ENCODE measurements around the gene LEFTY1. TPM values are rescaled to one million over a fixed set of nuclear protein-coding genes. Genes with fewer than 3 reads are reported as not detected.

Gene LEFTY1
- total RNA-seq, 2 donors from 2014 or later: not detected

DNA sequence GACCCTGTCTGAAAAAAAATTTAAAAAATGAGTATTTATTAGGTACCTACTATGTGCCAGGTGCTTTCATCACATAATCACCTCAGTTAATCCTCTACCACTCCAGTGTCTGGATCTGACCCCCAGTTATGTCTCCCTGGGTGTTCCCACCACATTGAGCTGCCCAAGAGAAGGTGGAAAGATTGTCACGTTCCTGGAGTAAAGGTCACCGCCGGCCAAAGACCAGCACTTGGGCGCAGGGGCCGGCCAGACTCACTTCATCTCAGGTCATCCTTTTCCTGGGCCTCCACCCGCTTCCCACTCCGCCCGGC is 34.4 kb upstream of the LEFTY1 start:
- Mint-ChIP-seq H3K27me3 (no peaks in the 10 kb centered on the region), H3K9me3 (no peaks in the 10 kb centered on the region), H3K4me3 (peak overlapping the region; percentile 89), H3K4me1 (peaks cover 10% of the 10 kb centered on the region), H3K27ac (peak overlapping the region; percentile 89), H3K36me3 (ENCODE audit: low read depth) (peaks cover 45% of the 10 kb centered on the region)
- no peak for ATAC-seq (replicated peaks)

DNA sequence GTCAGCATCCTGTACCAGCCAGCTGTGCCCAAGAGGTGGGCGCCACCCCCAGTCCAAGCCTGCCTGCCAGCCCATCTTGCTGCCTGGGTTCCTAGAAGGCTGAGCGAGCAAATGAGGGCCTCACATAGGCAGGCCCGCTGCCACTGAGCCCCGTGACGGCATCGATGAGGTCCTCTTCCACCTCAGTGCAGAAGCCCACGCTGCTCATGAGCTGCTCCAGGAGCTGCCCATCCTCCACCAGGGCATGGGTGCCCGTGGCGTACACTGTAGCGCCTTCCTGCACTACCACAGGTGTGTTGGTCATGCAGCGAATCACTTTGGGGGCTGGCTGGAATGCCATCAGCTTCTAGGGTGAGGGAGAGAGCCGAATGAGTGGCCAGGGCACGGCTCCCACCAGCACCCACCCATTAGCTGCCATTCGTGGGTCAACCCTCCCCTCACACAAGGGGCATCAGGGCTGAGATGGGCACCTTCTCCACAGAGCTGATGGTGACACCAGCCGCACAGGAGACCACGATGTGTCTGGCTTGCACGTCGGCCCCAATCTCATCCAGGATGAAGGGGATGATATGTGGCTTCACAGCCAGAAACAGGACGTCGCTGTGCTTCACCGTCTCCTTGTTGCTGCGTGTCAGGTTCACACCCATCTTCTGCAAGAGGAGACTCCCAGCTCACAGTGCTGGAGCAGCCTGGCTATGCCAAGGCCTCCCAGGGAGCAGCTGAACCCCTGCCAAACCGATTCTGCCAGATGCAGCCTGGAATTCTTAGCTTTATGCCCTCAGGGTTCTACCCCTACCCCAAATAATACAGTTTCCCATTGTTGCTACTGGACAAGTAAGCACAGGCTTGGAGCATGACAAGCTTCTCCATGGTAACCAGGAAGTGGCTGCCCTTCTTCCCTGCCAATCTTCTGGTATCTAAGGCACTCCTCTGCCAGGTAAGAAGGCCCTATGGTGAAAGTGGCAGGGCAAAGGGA is 33.1 kb upstream of the LEFTY1 start:
- H3K9me3 Mint-ChIP-seq: no peaks in the 10 kb centered on the region
- no peak for ATAC-seq (replicated peaks)
- H3K4me3 Mint-ChIP-seq: peak overlapping the region; percentile 89
- peaks cover 58% of the 10 kb centered on the region for H3K36me3 Mint-ChIP-seq (ENCODE audit: low read depth)
- H3K27me3 Mint-ChIP-seq: no peaks in the 10 kb centered on the region
- peaks cover 7% of the 10 kb centered on the region for H3K4me1 Mint-ChIP-seq
- H3K27ac Mint-ChIP-seq: no peak overlapping the region

GRCh38 chr1:225919906-225920305 is 31.0 kb upstream of the LEFTY1 start:
- peak overlapping the region; percentile 53 for H3K4me3 Mint-ChIP-seq
- peaks cover 69% of the 10 kb centered on the region for H3K36me3 Mint-ChIP-seq (ENCODE audit: low read depth)
- H3K4me1 Mint-ChIP-seq: peaks cover 7% of the 10 kb centered on the region
- H3K9me3 Mint-ChIP-seq: no peaks in the 10 kb centered on the region
- ATAC-seq (replicated peaks): peak; percentile 4
- peak overlapping the region; percentile 78 for H3K27ac Mint-ChIP-seq
- H3K27me3 Mint-ChIP-seq: no peaks in the 10 kb centered on the region

DNA sequence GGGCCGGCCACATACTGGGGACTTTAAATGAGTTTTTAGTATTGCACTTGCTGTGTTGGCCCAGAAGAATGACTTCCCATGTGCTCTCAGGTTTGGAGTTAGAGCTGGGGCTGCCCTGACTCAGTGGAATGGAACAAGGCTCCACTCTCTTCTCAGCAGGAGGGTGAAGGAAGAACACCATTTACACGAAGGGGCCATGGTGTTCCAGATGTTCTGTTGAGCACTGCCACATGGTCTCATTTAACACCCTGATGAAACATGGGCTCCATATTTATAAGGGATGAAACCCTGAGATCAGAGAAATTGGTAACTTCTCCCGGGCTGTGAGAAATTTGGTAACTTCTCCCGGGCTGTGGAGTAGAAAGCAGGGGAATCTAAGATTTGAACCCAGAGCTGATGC is 29.3 kb upstream of the LEFTY1 start:
- H3K9me3 Mint-ChIP-seq: no peaks in the 10 kb centered on the region
- no peak overlapping the region for H3K27ac Mint-ChIP-seq
- no peaks in the 10 kb centered on the region for H3K27me3 Mint-ChIP-seq
- peaks cover 7% of the 10 kb centered on the region for H3K4me1 Mint-ChIP-seq
- no peak overlapping the region for H3K4me3 Mint-ChIP-seq
- H3K36me3 Mint-ChIP-seq (ENCODE audit: low read depth): peaks cover 66% of the 10 kb centered on the region
- no peak for ATAC-seq (replicated peaks)

DNA sequence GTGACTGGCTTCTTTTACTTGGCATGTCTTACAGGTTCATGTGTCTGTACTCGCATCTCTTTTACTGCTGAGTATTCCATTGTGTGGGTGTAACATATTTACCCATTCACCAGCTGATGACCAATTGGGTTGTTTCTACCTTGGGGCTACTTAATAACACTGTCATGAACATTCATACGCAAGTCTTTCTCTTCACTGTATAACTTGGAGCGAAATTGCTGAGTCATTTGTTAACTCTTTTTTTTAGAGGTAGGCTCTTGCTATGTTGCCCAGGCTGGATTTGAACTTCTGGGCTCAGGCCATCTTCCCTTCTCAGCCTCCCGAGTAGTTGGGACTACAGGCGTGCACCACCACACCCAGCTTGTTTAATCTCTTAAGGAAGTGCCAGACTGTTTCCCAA is 28.6 kb upstream of the LEFTY1 start:
- H3K27ac Mint-ChIP-seq: peak overlapping the region; percentile 37
- H3K36me3 Mint-ChIP-seq (ENCODE audit: low read depth): peaks cover 61% of the 10 kb centered on the region
- H3K27me3 Mint-ChIP-seq: no peaks in the 10 kb centered on the region
- H3K9me3 Mint-ChIP-seq: no peaks in the 10 kb centered on the region
- no peak for ATAC-seq (replicated peaks)
- H3K4me1 Mint-ChIP-seq: peaks cover 7% of the 10 kb centered on the region
- H3K4me3 Mint-ChIP-seq: no peak overlapping the region

DNA sequence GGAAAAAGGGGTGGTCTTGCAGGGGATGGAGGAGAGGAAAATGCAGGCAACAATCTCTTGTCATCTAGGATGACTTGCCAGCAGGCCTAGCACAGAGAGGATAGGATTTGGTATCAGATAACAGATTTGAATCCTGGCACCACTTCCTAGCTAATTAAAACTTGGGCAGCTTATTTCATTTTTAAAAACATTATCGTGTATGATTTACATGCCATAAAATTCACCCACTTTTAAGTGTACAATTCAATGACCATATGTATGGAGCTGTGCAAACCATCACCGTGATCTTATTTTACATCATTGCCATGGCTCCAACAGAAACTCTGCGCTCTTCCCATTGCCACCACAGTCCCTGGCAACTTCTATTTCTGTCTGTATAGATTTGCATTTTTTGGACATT is 28.2 kb upstream of the LEFTY1 start:
- peaks cover 7% of the 10 kb centered on the region for H3K4me1 Mint-ChIP-seq
- peaks cover 58% of the 10 kb centered on the region for H3K36me3 Mint-ChIP-seq (ENCODE audit: low read depth)
- no peaks in the 10 kb centered on the region for H3K9me3 Mint-ChIP-seq
- peak overlapping the region; percentile 37 for H3K27ac Mint-ChIP-seq
- H3K4me3 Mint-ChIP-seq: no peak overlapping the region
- no peaks in the 10 kb centered on the region for H3K27me3 Mint-ChIP-seq
- ATAC-seq (replicated peaks): no peak

GRCh38 chr1:225915538-225915991 is 26.6 kb upstream of the LEFTY1 start:
- H3K36me3 Mint-ChIP-seq (ENCODE audit: low read depth): peaks cover 49% of the 10 kb centered on the region
- no peak overlapping the region for H3K27ac Mint-ChIP-seq
- H3K9me3 Mint-ChIP-seq: no peaks in the 10 kb centered on the region
- no peak for ATAC-seq (replicated peaks)
- peaks cover 7% of the 10 kb centered on the region for H3K4me1 Mint-ChIP-seq
- no peaks in the 10 kb centered on the region for H3K27me3 Mint-ChIP-seq
- no peak overlapping the region for H3K4me3 Mint-ChIP-seq

DNA sequence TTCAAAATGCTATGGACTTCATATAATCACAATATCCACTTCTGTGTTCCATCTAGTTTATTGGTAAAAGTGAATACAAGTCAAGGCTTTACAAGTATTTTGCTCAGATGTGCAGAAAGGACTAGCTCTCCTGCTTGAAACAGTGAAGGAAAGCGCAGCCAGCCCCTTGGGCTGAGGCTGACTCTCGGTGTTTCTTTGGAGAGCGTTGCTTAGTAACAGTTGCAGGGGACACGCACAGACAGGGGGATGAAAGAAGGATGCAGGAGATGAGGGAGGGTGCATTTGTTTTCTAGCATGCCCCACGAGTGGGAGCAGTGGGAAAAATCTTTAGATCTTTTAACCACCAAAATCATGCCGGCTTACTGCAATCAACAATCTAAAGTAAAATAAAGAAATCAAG is 26.0 kb upstream of the LEFTY1 start:
- no peaks in the 10 kb centered on the region for H3K9me3 Mint-ChIP-seq
- peaks cover 5% of the 10 kb centered on the region for H3K4me1 Mint-ChIP-seq
- H3K27me3 Mint-ChIP-seq: no peaks in the 10 kb centered on the region
- H3K36me3 Mint-ChIP-seq (ENCODE audit: low read depth): peaks cover 43% of the 10 kb centered on the region
- ATAC-seq (replicated peaks): no peak
- H3K4me3 Mint-ChIP-seq: no peak overlapping the region
- H3K27ac Mint-ChIP-seq: peak overlapping the region; percentile 48

DNA sequence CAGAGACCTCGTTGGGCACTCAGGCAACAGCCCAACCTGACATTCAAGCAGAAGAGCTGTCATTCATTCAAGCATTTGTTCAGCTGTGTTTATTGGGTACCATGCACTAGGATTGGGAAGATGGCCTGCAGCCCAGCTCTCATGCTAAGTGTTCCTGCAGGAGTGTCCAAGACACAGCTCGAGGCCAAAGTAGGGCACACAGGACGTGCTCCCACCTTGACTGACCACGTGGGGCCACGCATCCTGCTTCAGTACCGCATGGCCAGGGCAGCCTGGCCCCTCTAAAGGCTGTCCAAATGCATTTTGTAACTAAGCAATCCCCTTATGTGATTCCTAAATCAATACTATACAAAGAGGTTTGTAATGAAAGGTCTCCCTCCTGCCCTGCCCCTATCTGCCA is 25.4 kb upstream of the LEFTY1 start:
- Mint-ChIP-seq H3K9me3 (no peaks in the 10 kb centered on the region), H3K27ac (no peak overlapping the region), H3K4me1 (peaks cover 6% of the 10 kb centered on the region), H3K36me3 (ENCODE audit: low read depth) (peaks cover 38% of the 10 kb centered on the region), H3K4me3 (no peak overlapping the region), H3K27me3 (no peaks in the 10 kb centered on the region)
- no peak for ATAC-seq (replicated peaks)

GRCh38 chr1:225911191-225912130 is 22.5 kb upstream of the LEFTY1 start:
- Mint-ChIP-seq H3K4me3 (no peak overlapping the region), H3K9me3 (no peaks in the 10 kb centered on the region), H3K27ac (no peak overlapping the region), H3K36me3 (ENCODE audit: low read depth) (peaks cover 9% of the 10 kb centered on the region), H3K4me1 (peaks cover 6% of the 10 kb centered on the region), H3K27me3 (no peaks in the 10 kb centered on the region)
- peak; percentile 96 for ATAC-seq (replicated peaks)

GRCh38 chr1:225909477-225909876 is 20.5 kb upstream of the LEFTY1 start:
- H3K9me3 Mint-ChIP-seq: no peaks in the 10 kb centered on the region
- H3K27ac Mint-ChIP-seq: peak overlapping the region; percentile 77
- H3K4me1 Mint-ChIP-seq: peaks cover 11% of the 10 kb centered on the region
- H3K4me3 Mint-ChIP-seq: no peak overlapping the region
- no peaks in the 10 kb centered on the region for H3K27me3 Mint-ChIP-seq
- ATAC-seq (replicated peaks): no peak
- no peaks in the 10 kb centered on the region for H3K36me3 Mint-ChIP-seq (ENCODE audit: low read depth)

GRCh38 chr1:225908773-225909172 is 19.8 kb upstream of the LEFTY1 start:
- Mint-ChIP-seq H3K27me3 (no peaks in the 10 kb centered on the region), H3K4me1 (peaks cover 11% of the 10 kb centered on the region), H3K9me3 (no peaks in the 10 kb centered on the region), H3K36me3 (ENCODE audit: low read depth) (no peaks in the 10 kb centered on the region), H3K27ac (no peak overlapping the region), H3K4me3 (no peak overlapping the region)
- no peak for ATAC-seq (replicated peaks)

DNA sequence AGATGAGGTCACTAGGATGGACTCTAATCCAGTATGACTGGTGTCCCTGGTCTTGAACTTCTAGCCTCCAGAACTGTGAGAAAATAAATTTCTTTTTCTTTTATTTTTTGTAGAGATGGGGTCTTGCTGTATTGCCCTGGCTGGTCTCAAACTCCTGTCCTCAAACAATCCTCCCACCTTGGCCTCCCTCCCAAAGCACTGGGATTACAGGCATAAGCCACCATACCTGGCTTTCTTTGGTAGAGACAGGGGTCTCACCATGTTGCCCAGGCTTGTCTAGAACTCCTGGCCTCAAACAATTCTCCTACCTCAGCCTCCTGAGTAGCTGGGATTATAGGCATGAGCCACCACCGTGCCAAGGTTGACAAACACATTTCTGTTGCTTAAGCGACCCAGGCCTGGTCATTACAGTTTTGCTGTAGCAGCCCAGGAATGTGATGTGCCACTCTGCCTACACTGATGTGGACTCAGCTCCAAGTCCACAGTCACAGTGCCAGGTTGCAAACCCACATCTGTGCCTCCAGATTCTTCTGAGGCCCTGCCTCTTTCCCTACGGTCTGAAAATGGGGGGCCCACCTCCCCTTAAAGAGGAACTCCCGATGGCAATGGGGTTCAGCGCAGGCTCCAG is 19.2 kb upstream of the LEFTY1 start:
- Mint-ChIP-seq H3K27me3 (no peaks in the 10 kb centered on the region), H3K27ac (peak overlapping the region; percentile 2), H3K36me3 (ENCODE audit: low read depth) (no peaks in the 10 kb centered on the region), H3K4me3 (no peak overlapping the region), H3K4me1 (peaks cover 11% of the 10 kb centered on the region), H3K9me3 (no peaks in the 10 kb centered on the region)
- no peak for ATAC-seq (replicated peaks)

DNA sequence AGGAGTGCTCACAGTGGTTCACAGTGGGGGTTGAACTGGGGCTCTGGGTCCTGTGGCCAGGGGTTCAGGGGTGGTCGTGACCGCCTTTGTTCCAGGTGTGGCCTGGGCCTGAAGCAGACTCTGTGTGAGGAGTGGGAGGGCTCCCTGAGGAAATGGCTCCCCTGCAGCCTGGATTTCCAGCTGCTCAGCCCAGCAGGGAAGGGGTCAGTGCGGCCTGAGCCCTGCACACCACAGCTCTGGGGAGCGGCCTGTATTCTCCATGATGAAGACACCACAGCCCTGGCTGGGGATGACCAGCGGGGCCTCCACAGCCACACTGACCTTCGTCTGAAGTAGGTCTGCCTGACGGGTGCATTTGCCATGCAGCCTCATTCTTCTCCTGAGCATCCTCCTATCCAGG is 18.4 kb upstream of the LEFTY1 start:
- H3K9me3 Mint-ChIP-seq: no peaks in the 10 kb centered on the region
- H3K4me1 Mint-ChIP-seq: peaks cover 11% of the 10 kb centered on the region
- H3K27ac Mint-ChIP-seq: peak overlapping the region; percentile 2
- H3K27me3 Mint-ChIP-seq: no peaks in the 10 kb centered on the region
- H3K36me3 Mint-ChIP-seq (ENCODE audit: low read depth): no peaks in the 10 kb centered on the region
- ATAC-seq (replicated peaks): no peak
- no peak overlapping the region for H3K4me3 Mint-ChIP-seq
